SW 1271 (cell line): ENCODE results near the gene ANKRD13B.

ENCODE experiments used
- DNase-seq, 2 experiments: peaks; one replicate each; lab custom pipeline; 2025; lab: John Stamatoyannopoulos, UW

ANKRD13B gene

DNA sequence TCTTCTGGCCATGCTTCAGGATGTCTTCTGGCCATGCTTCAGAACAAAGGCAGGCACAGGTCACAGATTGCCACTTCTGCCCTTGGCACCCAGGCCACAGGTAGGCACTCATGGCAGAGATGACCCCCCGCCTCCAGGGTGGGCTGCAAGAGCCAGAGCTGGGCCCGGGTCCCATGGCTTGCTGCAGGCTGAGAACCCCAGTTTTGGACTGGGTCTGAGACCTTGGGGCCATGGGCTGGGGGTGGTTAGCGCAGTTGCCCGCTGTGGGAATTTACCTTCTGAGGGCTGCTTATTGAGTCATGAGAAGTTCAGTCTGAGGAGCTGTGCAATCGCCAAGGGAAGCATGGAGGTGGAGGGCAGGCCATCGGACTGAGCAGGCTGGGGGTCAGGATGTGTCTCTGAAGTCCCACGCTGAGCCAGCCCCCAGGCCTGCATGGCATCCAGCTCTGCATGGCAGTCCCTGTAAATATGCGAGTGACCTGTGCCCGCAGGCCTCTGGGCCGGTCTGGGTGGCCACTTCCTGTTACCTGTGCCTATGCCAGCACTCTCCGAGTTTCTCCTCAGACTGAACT, 1.7 kb downstream of the ANKRD13B start:
- no peak for DNase-seq

- no peak for DNase-seq
Observed at GRCh38 chr17:29595107-29595942, 2.4 kb downstream of the ANKRD13B start.

GRCh38 chr17:29595943-29596774, 3.2 kb downstream of the ANKRD13B start:
- no peak for DNase-seq

GRCh38 chr17:29596811-29597210, 3.9 kb downstream of the ANKRD13B start:
- no peak for DNase-seq

DNA sequence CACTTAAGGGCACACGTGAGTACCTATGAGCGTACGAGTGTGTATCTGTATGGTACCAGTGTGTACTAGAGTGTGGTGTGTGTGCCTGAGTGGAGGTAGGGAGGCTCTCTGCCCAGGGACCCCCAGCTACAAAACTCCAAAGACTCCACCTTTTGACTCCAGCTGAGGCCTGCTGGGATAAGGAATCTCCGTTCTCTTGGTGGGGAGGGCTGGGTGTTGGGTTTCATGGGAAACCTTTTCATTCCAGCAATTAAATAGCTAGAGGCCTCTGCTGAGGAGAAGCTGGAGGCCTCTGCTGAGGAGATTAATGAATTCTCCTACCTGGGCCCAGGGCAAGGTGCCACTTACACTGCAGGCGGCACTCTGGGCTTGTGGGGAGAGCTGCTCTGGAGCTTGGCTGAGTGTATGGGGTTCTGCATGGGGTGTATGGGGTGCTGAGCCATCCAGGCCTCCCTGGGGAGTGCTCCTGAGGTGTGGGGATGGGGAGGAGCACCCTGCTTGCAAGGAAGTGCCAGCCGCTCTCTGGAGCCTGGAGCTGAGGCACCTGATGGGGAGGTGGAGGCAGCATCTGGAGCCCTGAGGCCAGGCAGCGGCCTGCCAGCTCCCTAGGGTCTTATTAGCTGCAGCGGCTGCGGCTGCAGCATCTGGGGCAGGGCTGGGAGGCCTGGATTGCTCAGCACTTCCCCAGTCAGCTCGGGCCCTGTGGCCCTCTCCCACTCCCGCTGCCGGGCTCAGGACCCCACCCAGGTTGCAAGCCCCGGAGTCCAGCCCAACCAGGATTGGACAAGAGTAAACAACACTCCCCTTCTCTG, 4.6 kb downstream of the ANKRD13B start:
- no peak for DNase-seq

DNA sequence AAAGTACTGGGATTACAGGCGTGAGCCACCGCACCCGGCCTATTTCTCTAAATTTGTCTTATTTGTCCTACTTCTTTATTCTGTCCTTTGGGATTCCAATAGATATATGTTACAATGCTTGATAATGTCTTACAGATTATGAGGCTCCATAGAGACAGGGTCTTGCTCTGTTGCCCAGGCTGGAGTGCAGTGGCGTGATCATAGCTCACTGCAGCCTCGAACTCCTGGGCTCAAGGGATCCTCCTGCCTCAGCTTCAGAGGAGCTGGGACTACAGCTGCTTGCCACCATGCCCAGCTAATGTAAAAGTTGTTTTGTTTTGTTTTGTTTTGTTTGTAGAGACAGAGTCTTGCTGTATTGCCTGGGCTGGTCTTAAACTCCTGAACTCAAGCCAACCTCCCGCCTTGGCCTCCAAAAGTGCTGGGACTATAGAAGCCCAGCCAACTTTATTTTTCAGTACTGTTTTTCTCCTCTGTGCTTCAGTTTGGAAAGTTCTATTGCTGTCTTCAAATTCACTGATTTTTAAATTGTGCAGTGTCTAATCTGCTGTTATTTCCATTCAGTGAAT, 10.3 kb downstream of the ANKRD13B start:
- no peak for DNase-seq

DNA sequence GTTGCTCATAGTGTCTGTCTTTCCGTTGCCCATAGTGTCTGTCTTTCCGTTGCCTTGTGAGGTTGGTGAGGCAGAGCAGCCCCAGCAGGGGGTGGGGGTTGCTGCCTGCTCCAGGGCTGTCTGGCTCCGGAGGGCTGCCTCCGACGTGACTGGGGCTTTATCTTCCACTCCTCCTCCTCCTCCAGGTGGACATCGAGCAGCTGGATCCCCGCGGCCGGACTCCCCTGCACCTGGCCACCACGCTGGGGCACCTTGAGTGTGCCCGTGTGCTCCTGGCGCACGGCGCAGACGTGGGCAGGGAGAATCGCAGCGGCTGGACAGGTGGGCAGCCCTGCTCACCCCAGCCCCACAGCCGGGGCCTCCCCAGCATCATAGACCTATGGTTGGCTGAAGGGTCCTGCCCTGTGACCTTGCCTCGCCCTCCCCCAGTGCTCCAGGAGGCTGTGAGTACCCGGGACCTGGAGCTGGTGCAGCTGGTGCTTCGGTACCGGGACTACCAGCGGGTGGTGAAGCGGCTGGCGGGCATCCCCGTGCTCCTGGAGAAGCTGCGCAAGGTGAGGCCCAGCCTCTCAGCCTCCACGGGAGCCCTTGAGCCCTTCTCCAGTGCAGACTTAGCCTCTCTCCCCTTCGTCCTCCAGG, 14.7 kb downstream of the ANKRD13B start:
- no peak for DNase-seq

- no peak for DNase-seq
Observed at GRCh38 chr17:29608986-29609385, 16.1 kb downstream of the ANKRD13B start.

DNA sequence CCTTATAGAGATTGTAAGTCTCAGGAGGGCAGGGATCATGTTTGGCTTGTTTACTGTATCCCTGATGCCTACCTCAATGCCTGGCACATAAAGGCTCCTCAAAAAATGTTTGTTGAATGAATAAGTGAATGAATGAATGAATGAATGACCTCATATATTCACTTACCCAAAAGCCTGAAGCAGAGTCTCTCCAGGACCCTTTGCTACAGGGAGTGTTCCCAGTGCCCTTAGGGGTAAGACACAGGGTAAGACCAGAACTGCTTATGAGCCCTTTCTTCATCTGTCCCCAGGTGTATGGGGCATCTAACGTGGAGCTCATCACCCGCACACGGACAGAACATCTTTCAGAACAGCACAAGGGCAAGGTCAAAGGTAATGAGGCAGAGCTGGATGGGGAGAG, 17.5 kb downstream of the ANKRD13B start:
- DNase-seq: no peak

GRCh38 chr17:29611351-29612093, 18.6 kb downstream of the ANKRD13B start:
- no peak for DNase-seq

GRCh38 chr17:29612094-29612403, 19.1 kb downstream of the ANKRD13B start:
- no peak for DNase-seq

DNA sequence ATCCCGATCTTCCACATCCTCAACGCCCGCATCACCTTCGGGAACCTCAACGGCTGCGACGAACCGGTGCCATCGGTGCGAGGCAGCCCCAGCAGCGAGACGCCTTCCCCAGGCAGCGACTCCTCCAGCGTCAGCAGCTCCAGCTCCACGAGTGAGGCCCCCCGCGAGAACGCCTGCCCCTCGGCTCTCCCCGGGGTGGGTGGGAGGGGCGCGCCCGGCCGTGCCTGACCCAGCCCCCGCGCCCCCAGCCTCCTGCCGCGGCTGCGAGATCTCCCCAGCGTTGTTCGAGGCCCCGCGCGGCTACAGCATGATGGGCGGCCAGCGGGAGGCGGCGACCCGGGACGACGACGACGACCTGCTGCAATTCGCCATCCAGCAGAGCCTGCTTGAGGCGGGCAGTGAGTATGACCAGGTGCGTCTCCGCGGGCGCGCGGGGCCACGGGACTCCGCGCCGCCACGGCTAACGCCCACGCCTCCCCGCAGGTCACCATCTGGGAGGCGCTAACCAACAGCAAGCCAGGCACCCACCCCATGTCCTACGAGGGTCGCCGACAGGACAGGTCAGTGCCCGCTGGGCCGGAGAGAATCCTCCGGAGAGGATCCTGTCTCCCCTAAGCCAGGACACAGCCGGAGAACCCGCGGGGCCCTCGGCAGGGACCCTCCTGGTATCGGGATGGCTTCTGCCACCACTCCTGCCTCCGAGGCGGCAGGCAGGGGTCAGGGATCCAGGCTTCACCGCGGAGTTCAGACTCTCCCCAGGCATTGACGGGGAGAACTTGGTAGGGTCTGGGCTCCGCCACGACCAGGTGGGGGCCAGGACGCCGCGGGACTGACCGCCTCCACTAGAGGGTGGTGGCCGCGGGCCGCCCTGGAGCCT, 19.7 kb downstream of the ANKRD13B start:
- no peak for DNase-seq

GRCh38 chr17:29613352-29613837, 20.5 kb downstream of the ANKRD13B start:
- no peak for DNase-seq

DNA sequence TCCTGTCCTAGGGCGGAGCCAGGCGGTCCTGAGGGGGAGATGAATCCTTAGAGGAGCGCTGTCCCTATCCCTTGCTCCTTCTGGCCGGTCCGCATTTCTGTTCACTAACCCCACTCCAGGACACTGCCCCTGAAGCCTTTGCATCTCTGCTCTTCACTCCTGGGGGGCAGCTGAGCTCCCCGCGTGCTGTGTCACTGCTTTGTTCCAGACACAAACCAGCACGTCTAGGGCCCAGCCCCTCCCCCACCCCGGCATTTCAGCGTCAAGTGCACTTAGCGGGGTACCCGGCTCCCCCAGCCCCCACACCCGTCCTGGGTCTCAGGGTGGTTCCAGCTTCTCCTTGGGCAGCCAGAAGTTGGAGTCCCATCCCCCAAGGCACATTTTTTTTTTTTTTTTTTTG, 20.9 kb downstream of the ANKRD13B start:
- no peak for DNase-seq

DNA sequence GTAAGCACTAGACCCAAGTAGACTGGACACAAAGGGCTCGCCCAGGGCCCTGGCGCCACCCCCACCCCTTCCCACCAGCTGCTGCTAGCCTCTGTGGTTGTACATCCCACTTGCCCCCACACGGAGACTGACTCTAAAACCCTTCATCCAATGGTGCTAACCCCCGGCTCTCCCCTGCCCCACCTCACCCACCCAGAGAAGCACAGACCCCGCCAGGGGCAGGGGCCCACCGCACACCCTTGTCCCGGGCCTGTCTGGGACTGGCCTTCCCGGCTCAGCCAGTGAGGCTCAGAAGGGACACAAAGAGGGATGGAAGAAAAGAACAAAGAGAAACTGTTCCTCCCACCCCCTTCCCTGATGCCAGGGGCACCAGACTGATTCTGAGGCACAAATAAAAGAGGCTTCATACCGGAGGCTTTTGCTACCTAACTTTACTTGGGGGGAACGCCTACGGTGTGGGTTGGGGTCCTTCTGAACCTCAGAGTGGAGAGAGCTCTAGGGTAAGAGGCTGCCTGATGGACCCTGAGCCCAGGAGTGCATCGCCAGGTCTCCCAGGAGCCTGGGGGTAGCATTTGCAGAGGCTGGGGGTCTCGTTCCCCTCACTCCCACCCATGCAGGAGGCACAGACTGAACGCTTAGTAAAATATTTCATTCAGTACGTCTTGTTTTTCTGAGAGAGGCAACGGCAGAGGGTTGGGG, 21.6 kb downstream of the ANKRD13B start:
- no peak for DNase-seq

DNA sequence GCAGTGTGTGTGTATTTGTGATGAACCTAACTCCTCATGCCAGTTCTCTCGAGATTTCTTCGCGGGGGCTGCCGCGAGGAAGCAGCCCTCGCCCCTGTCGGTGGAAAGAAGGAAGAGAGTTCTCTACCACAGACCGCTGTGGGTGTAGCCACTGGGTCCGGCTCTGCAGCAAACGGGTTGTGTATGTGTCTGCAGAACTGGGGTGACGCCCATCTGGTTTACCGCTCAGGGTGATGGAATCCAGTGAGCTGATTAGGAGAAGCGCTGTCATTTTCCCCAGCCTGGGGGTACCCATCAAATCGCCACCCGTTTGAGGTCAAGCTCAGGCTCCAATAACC, 22.1 kb downstream of the ANKRD13B start:
- no peak for DNase-seq

DNA sequence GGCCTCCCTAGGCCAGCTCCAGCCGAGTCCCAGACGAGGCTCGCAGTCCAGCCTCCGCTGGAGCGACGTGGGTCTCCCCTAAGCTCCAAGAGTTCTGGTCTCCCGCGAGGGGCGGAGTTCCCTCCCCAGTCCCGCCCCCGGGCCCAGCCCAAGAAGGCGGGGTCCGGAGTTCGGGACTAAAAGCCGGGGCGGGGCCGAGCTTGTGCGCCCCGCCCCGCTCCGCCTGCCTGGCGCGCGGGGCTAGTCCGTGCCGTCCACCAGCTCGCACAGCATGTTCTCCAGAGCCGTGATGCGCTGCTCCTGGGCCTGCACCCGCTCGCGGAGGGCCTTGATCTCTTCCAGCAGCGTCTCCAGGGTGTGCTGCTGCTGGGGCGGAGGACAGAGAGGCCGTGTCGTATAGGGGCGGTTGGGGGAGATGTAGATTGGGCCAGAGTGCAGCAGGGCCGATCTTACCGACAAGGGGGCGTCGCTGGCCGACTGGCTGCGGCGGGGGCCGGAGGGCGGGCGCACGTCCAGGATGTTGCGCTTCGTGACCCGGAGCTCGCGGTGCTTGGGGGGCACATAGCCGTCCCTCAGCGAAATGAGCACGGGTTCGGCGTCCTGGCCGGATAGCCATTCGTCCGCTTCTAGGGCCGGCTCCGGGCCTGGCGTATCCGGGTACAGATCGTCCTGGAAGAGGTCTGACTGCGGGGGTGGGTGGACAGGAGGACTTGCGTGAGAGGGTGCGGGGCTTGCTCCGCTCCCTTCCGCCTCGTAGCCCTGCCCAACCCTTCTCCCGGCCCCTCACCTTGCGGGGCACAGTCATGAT, 22.8 kb downstream of the ANKRD13B start:
- no peak for DNase-seq
